Measurements from ENCODE around the gene SLCO3A1. TPM values are rescaled to one million over a fixed set of nuclear protein-coding genes. Genes with fewer than 3 reads are reported as not detected.

SLCO3A1 gene
- total RNA-seq, 1 experiment from 2014 or later, result 37.8 TPM

DNA sequence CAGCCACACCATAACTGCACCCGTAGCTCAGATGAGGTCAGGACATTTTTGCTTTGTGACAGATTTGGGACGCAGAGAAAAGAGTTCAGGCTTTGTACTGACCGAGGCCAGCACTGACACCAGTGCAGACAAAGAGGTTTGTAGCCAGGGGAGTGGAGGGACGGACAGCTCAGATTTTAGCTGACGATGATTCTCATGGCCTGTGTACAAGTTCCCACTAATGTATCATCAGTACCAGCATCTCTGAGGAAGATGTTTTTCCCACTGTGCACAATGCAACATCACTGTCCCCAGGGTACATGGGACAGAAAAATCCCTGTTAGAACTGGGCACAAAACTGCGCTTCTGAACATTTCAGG lies 112.7 kb downstream of the SLCO3A1 start:
- peaks cover 41% of the 10 kb centered on the region for H3F3A ChIP-seq (ENCODE audit: insufficient read depth, low read depth)
- H4K20me1 ChIP-seq (ENCODE audit: insufficient read depth), result no peaks in the 10 kb centered on the region
- intact Hi-C loops (cut with micrococcal nuclease; ENCODE audit: unreplicated experiment), result loop anchor here (5.0 kb wide), 1 partner anchor 111 kb away; no protein-coding TSS in a partner anchor
- H2AFZ ChIP-seq, result no peak overlapping the region
- H3K36me3 ChIP-seq (ENCODE audit: low read depth), result no peaks in the 10 kb centered on the region
- no peaks in the 10 kb centered on the region for H3K9me2 ChIP-seq (ENCODE audit: insufficient read depth)
- H3K4me1 ChIP-seq (replicated peaks; ENCODE audit: insufficient read depth), result peaks cover 46% of the 10 kb centered on the region
- TSS peak; percentile 95 for BruUV-seq (replicated peaks)
- ChIA-PET CTCF (interaction anchor here (0.5 to 0.7 kb wide), 3 partner anchors 13 to 85 kb away, joined by 3 to 6 read pairs (median 5); no protein-coding TSS in a partner anchor), POLR2A (ENCODE audit: unreplicated experiment) (interaction anchor here (0.6 kb wide), 1 partner anchor 1818 kb away, joined by 3 read pairs; no protein-coding TSS in a partner anchor)
- no peak for DNase-seq
- H3K4me2 ChIP-seq, result peak overlapping the region; percentile 77
- H3K9me3 ChIP-seq (ENCODE audit: insufficient read depth, low read depth), result no peaks in the 10 kb centered on the region
- H3K79me2 ChIP-seq (ENCODE audit: low read depth), result peaks cover 77% of the 10 kb centered on the region
- TF ChIP-seq CTCF (conservative IDR thresholded peaks at IDR 0.05) (no peak), EZH2 (IDR thresholded peaks at IDR 0.05; ENCODE audit: low read depth) (no peak)
- peak overlapping the region; percentile 24; the same call in 1 of the 2 replicates for H3K4me3 ChIP-seq
- no peaks in the 10 kb centered on the region for H3K27me3 ChIP-seq (ENCODE audit: insufficient read depth, low read depth)
- H3K27ac ChIP-seq, result peak overlapping the region; percentile 98

GRCh38 chr15:91967935-91968606 lies 114.6 kb downstream of the SLCO3A1 start:
- Histone ChIP-seq H3K4me2 (no peak overlapping the region), H3K9me3 (ENCODE audit: insufficient read depth, low read depth) (no peaks in the 10 kb centered on the region), H3K9me2 (ENCODE audit: insufficient read depth) (no peaks in the 10 kb centered on the region), H3K27me3 (ENCODE audit: insufficient read depth, low read depth) (no peaks in the 10 kb centered on the region), H2AFZ (no peak overlapping the region), H3K4me1 (replicated peaks; ENCODE audit: insufficient read depth) (peaks cover 45% of the 10 kb centered on the region), H4K20me1 (ENCODE audit: insufficient read depth) (no peaks in the 10 kb centered on the region), H3K27ac (peak overlapping the region; percentile 98; the same call in 1 of the 2 replicates), H3F3A (ENCODE audit: insufficient read depth, low read depth) (peaks cover 41% of the 10 kb centered on the region), H3K36me3 (ENCODE audit: low read depth) (no peaks in the 10 kb centered on the region), H3K79me2 (ENCODE audit: low read depth) (peaks cover 77% of the 10 kb centered on the region), H3K4me3 (no peak overlapping the region)
- CTCF ChIA-PET, result interaction anchor here (0.6 kb wide), 2 partner anchors 657 to 1012 kb away, joined by 4 to 8 read pairs; no protein-coding TSS in a partner anchor
- no peak for TF ChIP-seq CTCF (conservative IDR thresholded peaks at IDR 0.05)
- TF ChIP-seq EZH2 (IDR thresholded peaks at IDR 0.05; ENCODE audit: low read depth), result no peak
- DNase-seq, result no peak
- BruUV-seq (replicated peaks), result no TSS peak
- POLR2A ChIA-PET (ENCODE audit: unreplicated experiment), result no interaction called here
- intact Hi-C loops (cut with micrococcal nuclease; ENCODE audit: unreplicated experiment), result loop anchor here (5.0 kb wide), 1 partner anchor 109 kb away; no protein-coding TSS in a partner anchor

GRCh38 chr15:91968610-91969009 lies 115.1 kb downstream of the SLCO3A1 start:
- Histone ChIP-seq H3K9me3 (ENCODE audit: insufficient read depth, low read depth) (no peaks in the 10 kb centered on the region), H3K9me2 (ENCODE audit: insufficient read depth) (no peaks in the 10 kb centered on the region), H4K20me1 (ENCODE audit: insufficient read depth) (no peaks in the 10 kb centered on the region), H3K27ac (no peak overlapping the region), H3K4me2 (no peak overlapping the region), H2AFZ (no peak overlapping the region), H3K36me3 (ENCODE audit: low read depth) (no peaks in the 10 kb centered on the region), H3F3A (ENCODE audit: insufficient read depth, low read depth) (peaks cover 47% of the 10 kb centered on the region), H3K4me3 (no peak overlapping the region), H3K79me2 (ENCODE audit: low read depth) (peaks cover 78% of the 10 kb centered on the region), H3K4me1 (replicated peaks; ENCODE audit: insufficient read depth) (peaks cover 47% of the 10 kb centered on the region), H3K27me3 (ENCODE audit: insufficient read depth, low read depth) (no peaks in the 10 kb centered on the region)
- ChIA-PET POLR2A (ENCODE audit: unreplicated experiment) (no interaction called here), CTCF (interaction anchor here (0.6 kb wide), 1 partner anchor 1012 kb away, joined by 8 read pairs; no protein-coding TSS in a partner anchor)
- intact Hi-C loops (cut with micrococcal nuclease; ENCODE audit: unreplicated experiment), result loop anchor here (5.0 kb wide), 1 partner anchor 109 kb away; no protein-coding TSS in a partner anchor
- no peak for DNase-seq
- TF ChIP-seq CTCF (conservative IDR thresholded peaks at IDR 0.05) (no peak; the same call in 1 of the 2 replicates), EZH2 (IDR thresholded peaks at IDR 0.05; ENCODE audit: low read depth) (no peak)
- no TSS peak for BruUV-seq (replicated peaks)

All from PC-9 (cell line).